ENCODE measurements around the gene CLIP1.
"Not testable (repeated sequence)": the region's sequence is repeated elsewhere in the genome, so short reads cannot be mapped to it uniquely, and the experiment has no call there.

CLIP1 gene

GRCh38 chr12:122415665-122416064, 6.8 kb downstream of the CLIP1 start:
- H3K27ac ChIP-seq (ENCODE audit: insufficient read depth, low read length, poor library complexity, severe bottlenecking); H3K27me3 ChIP-seq (replicated peaks; ENCODE audit: control insufficient read depth, insufficient read depth, low read length, poor library complexity, severe bottlenecking); H3K4me3 ChIP-seq (ENCODE audit: insufficient read depth, low read depth, low read length, poor library complexity, severe bottlenecking); H3K9me3 ChIP-seq (ENCODE audit: control insufficient read depth, low read length); H3K4me1 ChIP-seq (ENCODE audit: control insufficient read depth, insufficient read depth, low read length, poor library complexity, severe bottlenecking); H3K36me3 ChIP-seq (ENCODE audit: control insufficient read depth, insufficient read depth, low read length); DNase-seq: not testable (repeated sequence)

DNA sequence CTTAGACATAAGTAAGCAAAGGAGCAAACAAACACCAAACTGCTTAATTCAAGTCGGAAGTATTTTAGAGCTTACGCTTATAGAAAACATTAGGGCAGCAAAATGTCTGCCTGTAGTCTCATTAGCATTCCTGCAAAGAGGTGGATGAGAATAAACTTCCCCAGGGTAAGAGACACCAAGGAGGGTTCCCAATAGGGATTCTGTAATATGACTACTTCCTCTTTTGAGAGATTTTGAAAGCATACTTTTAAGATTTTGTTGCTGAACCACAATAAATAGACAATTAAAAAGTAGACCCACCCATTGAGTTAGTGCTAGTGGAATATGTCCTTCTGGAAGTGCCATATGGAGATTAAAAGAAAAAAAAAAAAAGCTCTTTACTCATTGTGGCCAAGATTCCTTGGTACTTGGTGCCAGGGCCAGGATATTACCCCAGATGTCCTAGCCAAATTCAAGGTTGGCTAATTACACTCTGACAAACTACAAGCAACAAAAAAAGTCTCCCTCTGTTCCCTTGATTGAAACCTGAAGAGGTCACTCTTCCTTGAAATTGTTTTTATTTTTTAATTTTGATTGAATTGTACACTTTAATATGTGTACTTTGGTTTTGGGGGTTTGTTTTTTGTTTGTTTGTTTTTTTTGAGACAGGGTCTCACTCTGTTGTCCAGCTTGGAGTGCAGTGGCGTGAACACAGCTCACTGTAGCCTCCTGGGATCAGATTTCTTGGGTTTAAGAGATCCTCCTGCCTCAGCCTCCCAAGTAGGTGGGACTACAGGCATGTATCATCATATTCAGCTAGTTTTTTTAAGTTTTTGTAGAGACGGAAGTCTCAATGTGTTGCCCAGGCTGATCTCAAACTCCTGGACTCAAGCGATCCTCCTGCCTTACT, 8.7 kb downstream of the CLIP1 start:
- Histone ChIP-seq H3K36me3 (ENCODE audit: control insufficient read depth, insufficient read depth, low read length) (no peaks in the 10 kb centered on the region), H3K27ac (ENCODE audit: insufficient read depth, low read length, poor library complexity, severe bottlenecking) (no peak overlapping the region), H3K4me3 (ENCODE audit: insufficient read depth, low read depth, low read length, poor library complexity, severe bottlenecking) (no peak overlapping the region), H3K4me1 (ENCODE audit: control insufficient read depth, insufficient read depth, low read length, poor library complexity, severe bottlenecking) (peaks cover 6% of the 10 kb centered on the region), H3K27me3 (replicated peaks; ENCODE audit: control insufficient read depth, insufficient read depth, low read length, poor library complexity, severe bottlenecking) (no peaks in the 10 kb centered on the region), H3K9me3 (ENCODE audit: control insufficient read depth, low read length) (no peaks in the 10 kb centered on the region)
- no peak for DNase-seq

GRCh38 chr12:122412851-122413433, 9.5 kb downstream of the CLIP1 start:
- Histone ChIP-seq H3K36me3 (ENCODE audit: control insufficient read depth, insufficient read depth, low read length) (no peaks in the 10 kb centered on the region), H3K27ac (ENCODE audit: insufficient read depth, low read length, poor library complexity, severe bottlenecking) (no peak overlapping the region), H3K4me1 (ENCODE audit: control insufficient read depth, insufficient read depth, low read length, poor library complexity, severe bottlenecking) (peaks cover 6% of the 10 kb centered on the region), H3K4me3 (ENCODE audit: insufficient read depth, low read depth, low read length, poor library complexity, severe bottlenecking) (no peak overlapping the region), H3K9me3 (ENCODE audit: control insufficient read depth, low read length) (no peaks in the 10 kb centered on the region), H3K27me3 (replicated peaks; ENCODE audit: control insufficient read depth, insufficient read depth, low read length, poor library complexity, severe bottlenecking) (no peaks in the 10 kb centered on the region)
- DNase-seq: no peak

- H3K9me3 ChIP-seq (ENCODE audit: control insufficient read depth, low read length): no peaks in the 10 kb centered on the region
- H3K27ac ChIP-seq (ENCODE audit: insufficient read depth, low read length, poor library complexity, severe bottlenecking): no peak overlapping the region
- no peaks in the 10 kb centered on the region for H3K27me3 ChIP-seq (replicated peaks; ENCODE audit: control insufficient read depth, insufficient read depth, low read length, poor library complexity, severe bottlenecking)
- H3K4me1 ChIP-seq (ENCODE audit: control insufficient read depth, insufficient read depth, low read length, poor library complexity, severe bottlenecking): peaks cover 6% of the 10 kb centered on the region
- H3K4me3 ChIP-seq (ENCODE audit: insufficient read depth, low read depth, low read length, poor library complexity, severe bottlenecking): no peak overlapping the region
- no peak for DNase-seq
- no peaks in the 10 kb centered on the region for H3K36me3 ChIP-seq (ENCODE audit: control insufficient read depth, insufficient read depth, low read length)
Observed at GRCh38 chr12:122411537-122411936, 10.9 kb downstream of the CLIP1 start.

DNA sequence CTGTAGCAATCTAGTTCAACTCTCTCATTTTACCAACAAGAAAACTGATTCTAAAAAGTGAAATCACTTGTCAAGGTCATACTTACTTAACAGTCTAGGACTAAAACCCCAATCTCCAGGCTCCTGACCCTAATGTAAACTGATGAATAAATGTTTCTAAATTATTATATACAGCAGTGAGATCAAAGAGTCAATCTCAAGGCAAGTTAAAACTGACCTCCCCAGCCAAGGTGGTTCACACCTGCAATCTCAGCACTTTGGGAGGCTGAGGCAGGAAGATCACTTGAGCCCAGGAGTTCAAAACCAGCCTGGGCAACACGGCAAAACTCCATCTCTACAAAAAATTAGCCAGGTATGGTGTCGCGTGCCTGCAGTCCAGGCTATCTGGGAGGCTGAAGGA, 15.3 kb downstream of the CLIP1 start:
- no peak overlapping the region for H3K27ac ChIP-seq (ENCODE audit: insufficient read depth, low read length, poor library complexity, severe bottlenecking)

DNA sequence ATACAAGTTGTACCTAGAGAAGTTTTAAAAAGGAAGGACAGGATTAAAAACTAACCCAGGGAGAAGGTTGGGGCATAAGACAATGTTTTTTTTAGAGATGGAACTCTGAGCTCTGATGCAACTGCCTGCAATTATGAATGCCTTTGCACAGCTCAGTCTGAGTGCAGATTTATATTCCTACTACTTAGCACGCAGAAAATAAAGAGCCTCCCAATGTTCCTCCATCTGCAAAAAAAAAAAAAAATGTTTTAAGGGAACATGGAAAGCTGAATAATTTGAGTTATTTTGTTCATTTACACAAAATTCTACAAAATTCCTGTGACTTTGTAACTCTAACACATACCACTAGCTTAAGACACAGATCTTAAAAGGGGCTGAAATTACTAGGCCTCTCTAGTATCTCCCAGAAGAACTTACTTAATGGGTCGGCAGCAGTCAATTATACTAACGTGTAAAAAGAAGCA, 15.7 kb downstream of the CLIP1 start:
- H3K36me3 ChIP-seq (ENCODE audit: control insufficient read depth, insufficient read depth, low read length): no peaks in the 10 kb centered on the region
- DNase-seq: no peak
- H3K4me1 ChIP-seq (ENCODE audit: control insufficient read depth, insufficient read depth, low read length, poor library complexity, severe bottlenecking): no peaks in the 10 kb centered on the region
- no peak overlapping the region for H3K27ac ChIP-seq (ENCODE audit: insufficient read depth, low read length, poor library complexity, severe bottlenecking)
- H3K4me3 ChIP-seq (ENCODE audit: insufficient read depth, low read depth, low read length, poor library complexity, severe bottlenecking): no peak overlapping the region
- H3K27me3 ChIP-seq (replicated peaks; ENCODE audit: control insufficient read depth, insufficient read depth, low read length, poor library complexity, severe bottlenecking): no peaks in the 10 kb centered on the region
- H3K9me3 ChIP-seq (ENCODE audit: control insufficient read depth, low read length): no peaks in the 10 kb centered on the region

More for the DNA sequence above, 15.3 kb downstream of the CLIP1 start:
- no peak for DNase-seq
- Histone ChIP-seq H3K4me1 (ENCODE audit: control insufficient read depth, insufficient read depth, low read length, poor library complexity, severe bottlenecking) (no peaks in the 10 kb centered on the region), H3K9me3 (ENCODE audit: control insufficient read depth, low read length) (no peaks in the 10 kb centered on the region), H3K4me3 (ENCODE audit: insufficient read depth, low read depth, low read length, poor library complexity, severe bottlenecking) (no peak overlapping the region), H3K27me3 (replicated peaks; ENCODE audit: control insufficient read depth, insufficient read depth, low read length, poor library complexity, severe bottlenecking) (no peaks in the 10 kb centered on the region), H3K36me3 (ENCODE audit: control insufficient read depth, insufficient read depth, low read length) (no peaks in the 10 kb centered on the region)

- H3K4me3 ChIP-seq (ENCODE audit: insufficient read depth, low read depth, low read length, poor library complexity, severe bottlenecking): no peak overlapping the region
- no peaks in the 10 kb centered on the region for H3K9me3 ChIP-seq (ENCODE audit: control insufficient read depth, low read length)
- H3K36me3 ChIP-seq (ENCODE audit: control insufficient read depth, insufficient read depth, low read length): no peaks in the 10 kb centered on the region
- no peaks in the 10 kb centered on the region for H3K27me3 ChIP-seq (replicated peaks; ENCODE audit: control insufficient read depth, insufficient read depth, low read length, poor library complexity, severe bottlenecking)
- H3K27ac ChIP-seq (ENCODE audit: insufficient read depth, low read length, poor library complexity, severe bottlenecking): no peak overlapping the region
- H3K4me1 ChIP-seq (ENCODE audit: control insufficient read depth, insufficient read depth, low read length, poor library complexity, severe bottlenecking): no peaks in the 10 kb centered on the region
- DNase-seq: no peak
Observed at GRCh38 chr12:122403831-122404230, 18.6 kb downstream of the CLIP1 start.

GRCh38 chr12:122403115-122403770, 19.2 kb downstream of the CLIP1 start:
- H3K4me1 ChIP-seq (ENCODE audit: control insufficient read depth, insufficient read depth, low read length, poor library complexity, severe bottlenecking): no peaks in the 10 kb centered on the region
- DNase-seq: no peak
- no peak overlapping the region for H3K4me3 ChIP-seq (ENCODE audit: insufficient read depth, low read depth, low read length, poor library complexity, severe bottlenecking)
- H3K27me3 ChIP-seq (replicated peaks; ENCODE audit: control insufficient read depth, insufficient read depth, low read length, poor library complexity, severe bottlenecking): no peaks in the 10 kb centered on the region
- H3K36me3 ChIP-seq (ENCODE audit: control insufficient read depth, insufficient read depth, low read length): no peaks in the 10 kb centered on the region
- no peaks in the 10 kb centered on the region for H3K9me3 ChIP-seq (ENCODE audit: control insufficient read depth, low read length)
- H3K27ac ChIP-seq (ENCODE audit: insufficient read depth, low read length, poor library complexity, severe bottlenecking): no peak overlapping the region

GRCh38 chr12:122402264-122402663, 20.2 kb downstream of the CLIP1 start:
- no peaks in the 10 kb centered on the region for H3K36me3 ChIP-seq (ENCODE audit: control insufficient read depth, insufficient read depth, low read length)
- DNase-seq: no peak
- no peak overlapping the region for H3K4me3 ChIP-seq (ENCODE audit: insufficient read depth, low read depth, low read length, poor library complexity, severe bottlenecking)
- no peaks in the 10 kb centered on the region for H3K9me3 ChIP-seq (ENCODE audit: control insufficient read depth, low read length)
- no peaks in the 10 kb centered on the region for H3K27me3 ChIP-seq (replicated peaks; ENCODE audit: control insufficient read depth, insufficient read depth, low read length, poor library complexity, severe bottlenecking)
- no peak overlapping the region for H3K27ac ChIP-seq (ENCODE audit: insufficient read depth, low read length, poor library complexity, severe bottlenecking)
- H3K4me1 ChIP-seq (ENCODE audit: control insufficient read depth, insufficient read depth, low read length, poor library complexity, severe bottlenecking): no peaks in the 10 kb centered on the region

Data from effector memory CD4-positive, alpha-beta T cell (primary cell).